Eye (tissue), 1 donor: Measurements from ENCODE around the gene PURB.
A peak's percentile ranks its signal among the peaks of the same experiment; 100 is the strongest.
"Not testable (repeated sequence)": the region's sequence is repeated elsewhere in the genome, so short reads cannot be mapped to it uniquely, and the experiment has no call there.

Source experiments
- DNase-seq: peaks from one replicate; pipeline ENCODE4 v3.0.0-alpha.2; 2015

Gene PURB

GRCh38 chr7:44849885-44850544 lies 35.3 kb downstream of the PURB start:
- no peak for DNase-seq

- no peak for DNase-seq
Observed at GRCh38 chr7:44849259-44849884, 36.0 kb downstream of the PURB start.

- DNase-seq, result peak; percentile 100
Observed at GRCh38 chr7:44847920-44848634, 37.3 kb downstream of the PURB start, which contains the start of gene H2AZ2. H2AZ2 (minus strand) TSS chr7:44848087; CDS start chr7:44847971, 116 bp downstream.

GRCh38 chr7:44847509-44847919 lies 37.8 kb downstream of the PURB start:
- peak; percentile 96 for DNase-seq

GRCh38 chr7:44846816-44847508 lies 38.4 kb downstream of the PURB start:
- DNase-seq, result no peak

GRCh38 chr7:44846390-44846789 lies 38.9 kb downstream of the PURB start:
- DNase-seq, result not testable (repeated sequence)

GRCh38 chr7:44845451-44845850 lies 39.9 kb downstream of the PURB start:
- DNase-seq, result no peak

GRCh38 chr7:44843440-44843839 lies 41.9 kb downstream of the PURB start:
- not testable (repeated sequence) for DNase-seq

- not testable (repeated sequence) for DNase-seq
Observed at GRCh38 chr7:44842675-44843074, 42.7 kb downstream of the PURB start.

- DNase-seq, result peak; percentile 44
Observed at GRCh38 chr7:44838751-44839150, 46.6 kb downstream of the PURB start.

GRCh38 chr7:44827567-44827966 lies 57.8 kb downstream of the PURB start:
- no peak for DNase-seq
